Sigmoid colon (tissue), 7 donors: ENCODE data around the gene PTPRE. TPM values are rescaled to one million over a fixed set of nuclear protein-coding genes. Genes with fewer than 3 reads are reported as not detected.

Experiments used
- DNase-seq: peaks from one replicate; pipeline ENCODE4 v3.0.0-alpha.2; 2019
- H3K27ac ChIP-seq, 4 donors: fragments of 200-600 bp; sonication (generic); one replicate each; pipeline ENCODE4 v1.5.1; 2016 to 2019; ENCODE audit warnings: mild to moderate bottlenecking in 1 of 4
- H3K27me3 ChIP-seq, 3 donors: fragments of 200-600 bp; sonication (generic); one replicate each; pipeline ENCODE4 v1.5.1; 2019; ENCODE audit warnings: mild to moderate bottlenecking in 1 of 3
- H3K36me3 ChIP-seq, 4 donors: fragments of 200-600 bp; sonication (generic); one replicate each; pipeline ENCODE4 v1.5.1; 2016 to 2019
- H3K4me1 ChIP-seq, 4 donors: fragments of 200-600 bp; sonication (generic); one replicate each; pipeline ENCODE4 v1.5.1; 2017 to 2019
- H3K4me3 ChIP-seq, 4 donors: fragments of 200-600 bp; sonication (generic); one replicate each; pipeline ENCODE4 v1.5.1; 2017 to 2019; ENCODE audit warnings: mild to moderate bottlenecking in 2 of 4, moderate library complexity in 1 of 4
- H3K9me3 ChIP-seq, 4 donors: fragments of 200-600 bp in 3 of 4; sonication (generic) in 3 of 4; one replicate each; pipeline versions ENCODE4 v1.5.1 to v1.6.1; 2013 to 2019
- CTCF ChIP-seq, 4 experiments: fragments of 450-650 bp in 3 of 4; fragments of 200-600 bp in 1 of 4; IDR thresholded peaks; one replicate each; pipeline ENCODE4 v1.5.1; 2016 to 2019; ENCODE audit warnings: antibody characterized with exemption in 4 of 4, mild to moderate bottlenecking in 3 of 4, moderate library complexity in 2 of 4
- EP300 ChIP-seq, 4 donors: sonication (generic); formaldehyde crosslinking; IDR thresholded peaks; one replicate each; pipeline ENCODE4 v1.6.1; 2017; ENCODE audit warnings: antibody characterized with exemption in 4 of 4
- POLR2A ChIP-seq, 2 donors: fragments of 450-650 bp; IDR thresholded peaks; one replicate each; pipeline ENCODE4 v1.6.1; 2016; ENCODE audit warnings: antibody characterized with exemption in 2 of 2, mild to moderate bottlenecking in 2 of 2, moderate library complexity in 2 of 2
- POLR2AphosphoS5 ChIP-seq, 4 donors: sonication (generic); formaldehyde crosslinking; IDR thresholded peaks; one replicate each; pipeline ENCODE4 v1.6.1; 2017; ENCODE audit warnings: antibody characterized with exemption in 4 of 4
- WGBS, 2 donors: extraction: QIAGEN DNeasy Blood & Tissue Kit; methylation state at CpG; one replicate each; pipeline ENCODE4 v1.1.7; 2013; 5-methylcytosine and 5-hydroxymethylcytosine counted together
- intact Hi-C: fragments of 100-400 bp; cut with DNase I; formaldehyde crosslinking; loops from one replicate; pipeline ENCODE4 v1.15.1; 2023
- polyA plus RNA-seq, 3 donors: library from polyadenylated mRNA; stranded (reverse); fragments of 200-250 nt; gene quantifications; one replicate each; pipeline ENCODE4 v1.2.3, GENCODE V29; 2013
- total RNA-seq, 4 donors: library from RNA; depleted of rRNA; stranded (reverse); fragments of >200 nt; gene quantifications; one replicate each; pipeline ENCODE4 v1.1.0, GENCODE V29; 2016
- donor health status: healthy with polysubstance abuse.
- donor health status: Bipolar disorder and iron deficiency.
- donor health status: healthy.

PTPRE gene
- total and polyA plus RNA-seq, 7 donors: 4.2 to 17.9 (median 11.9) TPM

GRCh38 chr10:127894146-127894545, 12.8 kb upstream of the PTPRE start:
- intact Hi-C loops: no loop called here
- WGBS, 2 donors: 43 to 77% methylated on average over 1 of the region's 1 CpG

GRCh38 chr10:127896590-127896989, 10.3 kb upstream of the PTPRE start:
- Histone ChIP-seq H3K4me3 (no peak overlapping the region), H3K4me1 (no peaks in the 10 kb centered on the region), H3K36me3 (no peaks in the 10 kb centered on the region), H3K27ac (no peak overlapping the region), H3K9me3 (no peaks in the 10 kb centered on the region), H3K27me3 (no peaks in the 10 kb centered on the region)
- TF ChIP-seq CTCF (IDR thresholded peaks at IDR 0.05) (no peak), POLR2A (IDR thresholded peaks at IDR 0.05) (no peak), EP300 (IDR thresholded peaks at IDR 0.05) (no peak), POLR2AphosphoS5 (IDR thresholded peaks at IDR 0.05) (no peak)
- DNase-seq: no peak
- intact Hi-C loops: no loop called here

More at GRCh38 chr10:127894146-127894545, 12.8 kb upstream of the PTPRE start:
- no peak for DNase-seq
- TF ChIP-seq POLR2AphosphoS5 (IDR thresholded peaks at IDR 0.05) (no peak), CTCF (IDR thresholded peaks at IDR 0.05) (no peak), EP300 (IDR thresholded peaks at IDR 0.05) (no peak)
- no peaks in the 10 kb centered on the region for H3K27me3 ChIP-seq
- H3K4me3 ChIP-seq: no peak overlapping the region
- H3K36me3 ChIP-seq: no peaks in the 10 kb centered on the region
- no peaks in the 10 kb centered on the region for H3K4me1 ChIP-seq
- no peaks in the 10 kb centered on the region for H3K9me3 ChIP-seq
- no peak overlapping the region for H3K27ac ChIP-seq

- H3K4me3 ChIP-seq: no peak overlapping the region
- H3K36me3 ChIP-seq: no peaks in the 10 kb centered on the region
- intact Hi-C loops: no loop called here
- H3K27ac ChIP-seq: no peak overlapping the region
- H3K9me3 ChIP-seq: no peaks in the 10 kb centered on the region
- no peaks in the 10 kb centered on the region for H3K27me3 ChIP-seq
- TF ChIP-seq CTCF (IDR thresholded peaks at IDR 0.05) (no peak), EP300 (IDR thresholded peaks at IDR 0.05) (no peak), POLR2A (IDR thresholded peaks at IDR 0.05) (no peak), POLR2AphosphoS5 (IDR thresholded peaks at IDR 0.05) (no peak)
- H3K4me1 ChIP-seq: no peaks in the 10 kb centered on the region
- WGBS, 2 donors: 82 to 94% methylated on average over 2 of the region's 2 CpGs
- DNase-seq: no peak
Measured at GRCh38 chr10:127897177-127897576, 9.7 kb upstream of the PTPRE start.

- Histone ChIP-seq H3K27me3 (no peaks in the 10 kb centered on the region), H3K27ac (no peak overlapping the region), H3K4me3 (no peak overlapping the region), H3K36me3 (no peaks in the 10 kb centered on the region), H3K9me3 (no peaks in the 10 kb centered on the region), H3K4me1 (no peaks in the 10 kb centered on the region)
- no peak for DNase-seq
- WGBS, 2 donors: 49 to 62% methylated on average over 3 of the region's 3 CpGs
- no peak for TF ChIP-seq POLR2AphosphoS5 (IDR thresholded peaks at IDR 0.05)
- no peak for TF ChIP-seq CTCF (IDR thresholded peaks at IDR 0.05)
- no peak for TF ChIP-seq POLR2A (IDR thresholded peaks at IDR 0.05)
- TF ChIP-seq EP300 (IDR thresholded peaks at IDR 0.05): no peak
- intact Hi-C loops: loop anchor here (2.0 kb wide), 1 partner anchor 25 kb away; no protein-coding TSS in a partner anchor
Measured at GRCh38 chr10:127899766-127900387, 7.0 kb upstream of the PTPRE start.

GRCh38 chr10:127903789-127904188, 3.1 kb upstream of the PTPRE start:
- WGBS, 2 donors: 40 to 76% methylated on average over 5 of the region's 5 CpGs
- no peak for TF ChIP-seq EP300 (IDR thresholded peaks at IDR 0.05)
- TF ChIP-seq POLR2A (IDR thresholded peaks at IDR 0.05): no peak
- no peak for TF ChIP-seq CTCF (IDR thresholded peaks at IDR 0.05)
- no peak for TF ChIP-seq POLR2AphosphoS5 (IDR thresholded peaks at IDR 0.05)
- no peak for DNase-seq
- Histone ChIP-seq H3K27ac (no peak overlapping the region), H3K4me1 (peaks cover 0 to 19% (median 13%) of the 10 kb centered on the region in 4 donors), H3K4me3 (no peak overlapping the region), H3K36me3 (no peaks in the 10 kb centered on the region), H3K27me3 (peaks cover 0 to 22% (median 7%) of the 10 kb centered on the region in 3 donors), H3K9me3 (no peaks in the 10 kb centered on the region)
- intact Hi-C loops: no loop called here
